Hematopoietic multipotent progenitor cell treated with erythropoietin and hydrocortisone succinate and interleukin-3 and kit ligand, for 17 days (in vitro differentiated cells): ENCODE results near the gene SH2D3C.

Source experiments
- DNase-seq: peaks from one replicate; pipeline ENCODE4 v3.0.0-alpha.2; 2015; ENCODE audit warnings: low spot score

The SH2D3C gene

GRCh38 chr9:127806871-127807270, 28.4 kb upstream of the SH2D3C start:
- no peak for DNase-seq

- peak; percentile 60 for DNase-seq
These were observed 27.2 kb upstream of the SH2D3C start for GRCh38 chr9:127805620-127806019.

- peak; percentile 24 for DNase-seq
These were observed 25.3 kb upstream of the SH2D3C start for GRCh38 chr9:127803507-127804352.

GRCh38 chr9:127802576-127803443, 24.3 kb upstream of the SH2D3C start, which contains the start of gene FPGS:
Gene FPGS, plus strand, starts transcription at chr9:127802882. Its CDS starts 43 bp downstream, at chr9:127802925.
- DNase-seq = peak; percentile 74

- DNase-seq = no peak
These were observed 23.6 kb upstream of the SH2D3C start for GRCh38 chr9:127801955-127802575.

GRCh38 chr9:127796852-127797370, 18.4 kb upstream of the SH2D3C start:
- DNase-seq = no peak

GRCh38 chr9:127796225-127796813, 17.9 kb upstream of the SH2D3C start:
- DNase-seq = no peak

- DNase-seq = no peak
These were observed 15.7 kb upstream of the SH2D3C start for GRCh38 chr9:127794001-127794791.

GRCh38 chr9:127793093-127793708, 14.7 kb upstream of the SH2D3C start:
- DNase-seq = no peak

- no peak for DNase-seq
These were observed 14.1 kb upstream of the SH2D3C start for GRCh38 chr9:127792417-127793031.

- DNase-seq = no peak
These were observed 12.6 kb upstream of the SH2D3C start for GRCh38 chr9:127791085-127791484.

- no peak for DNase-seq
These were observed 11.8 kb upstream of the SH2D3C start for GRCh38 chr9:127790094-127790855.

GRCh38 chr9:127789179-127789578, 10.7 kb upstream of the SH2D3C start:
- no peak for DNase-seq

- no peak for DNase-seq
These were observed 10.0 kb upstream of the SH2D3C start for GRCh38 chr9:127788337-127789011.

GRCh38 chr9:127786773-127787104, 8.3 kb upstream of the SH2D3C start:
- DNase-seq = peak; percentile 38

- peak; percentile 91 for DNase-seq
These were observed 7.7 kb upstream of the SH2D3C start, which contains the start of gene CDK9 for GRCh38 chr9:127785933-127786772. Gene CDK9, plus strand, starts transcription at chr9:127786034. Its CDS starts 115 bp downstream, at chr9:127786149.

- peak; percentile 92 for DNase-seq
These were observed 6.8 kb upstream of the SH2D3C start for GRCh38 chr9:127785023-127785932.
